Smooth muscle cell (in vitro differentiated cells): ENCODE results near the gene SPOP. TPM values are rescaled to one million over a fixed set of nuclear protein-coding genes. Genes with fewer than 3 reads are reported as not detected.

Experiments used
- DNase-seq: peaks from one replicate; lab custom pipeline; 2025; ENCODE audit not compliant: unreplicated experiment; lab: John Stamatoyannopoulos, UW
- H2AFZ ChIP-seq: fragments of 200-600 bp; sonication (generic); 2 replicates; pipeline ENCODE4 v1.6.0; 2016; ENCODE audit warnings: antibody characterized with exemption, low read depth, mild to moderate bottlenecking
- H3F3A ChIP-seq: fragments of 200-600 bp; sonication (generic); 2 replicates; pipeline ENCODE4 v1.6.0; 2017; ENCODE audit warnings: antibody characterized with exemption, low read depth
- H3K27ac ChIP-seq: fragments of 200-600 bp; sonication (generic); 2 replicates; pipeline ENCODE4 v1.5.1; 2016; ENCODE audit warnings: low read depth, mild to moderate bottlenecking
- H3K27me3 ChIP-seq: fragments of 200-600 bp; sonication (generic); 2 replicates; pipeline ENCODE4 v1.6.1; 2016; ENCODE audit warnings: low read depth, mild to moderate bottlenecking
- H3K36me3 ChIP-seq: fragments of 200-600 bp; sonication (generic); 2 replicates; pipeline ENCODE4 v1.5.1; 2016; ENCODE audit warnings: low read depth
- H3K4me1 ChIP-seq: fragments of 200-600 bp; sonication (generic); 2 replicates; pipeline ENCODE4 v1.5.1; 2016; ENCODE audit warnings: low read depth
- H3K4me2 ChIP-seq: fragments of 200-600 bp; sonication (generic); 2 replicates; pipeline ENCODE4 v1.6.0; 2016; ENCODE audit warnings: mild to moderate bottlenecking
- H3K4me3 ChIP-seq: fragments of 200-600 bp; sonication (generic); 2 replicates; pipeline ENCODE4 v1.5.1; 2016; ENCODE audit warnings: mild to moderate bottlenecking
- H3K79me2 ChIP-seq: fragments of 200-600 bp; sonication (generic); 2 replicates; pipeline ENCODE4 v1.6.0; 2016; ENCODE audit warnings: low read depth, mild to moderate bottlenecking
- H3K9ac ChIP-seq: fragments of 200-600 bp; sonication (generic); 2 replicates; pipeline ENCODE4 v1.6.0; 2016; ENCODE audit warnings: low read depth
- H3K9me3 ChIP-seq: fragments of 200-600 bp; sonication (generic); replicated peaks from 2 replicates; pipeline ENCODE4 v1.5.1; 2016; ENCODE audit warnings: low read depth
- H4K20me1 ChIP-seq: fragments of 200-600 bp; sonication (generic); 2 replicates; pipeline ENCODE4 v1.6.0; 2016; ENCODE audit warnings: low read depth
- WGBS: methylation state at CpG from one replicate; pipeline ENCODE4 v1.1.7; 2016; ENCODE audit warnings: low lambda C conversion rate; 5-methylcytosine and 5-hydroxymethylcytosine counted together
- polyA plus RNA-seq: library from polyadenylated mRNA; unstranded; fragments of >200 nt; fragmentation: Nextera tagmentation; extraction: Ambion mirVana; gene quantifications from 2 replicates; pipeline ENCODE4 v1.2.1, GENCODE V29; 2016
- total RNA-seq: library from RNA; depleted of rRNA; stranded (reverse); fragments of >200 nt; gene quantifications from 2 replicates; pipeline ENCODE4 v1.2.3, GENCODE V29; 2014
- TF ChIP-seq, protein P1 (sequence below): fragments of 200-600 bp; sonication (generic); IDR thresholded peaks from 2 replicates; pipeline ENCODE4 v1.5.1; 2017; ENCODE audit warnings: borderline replicate concordance, mild to moderate bottlenecking, antibody characterized with exemption; ENCODE audit not compliant: insufficient read depth, poor library complexity, severe bottlenecking

The SPOP gene
- total and polyA plus RNA-seq, 2 experiments from 2014 or later = 55.0 to 69.8 TPM

- Histone ChIP-seq H3K27me3 (no peaks in the 10 kb centered on the region), H3K4me3 (no peak overlapping the region), H3K4me2 (no peak overlapping the region), H3K79me2 (no peaks in the 10 kb centered on the region), H3F3A (no peaks in the 10 kb centered on the region), H3K36me3 (no peaks in the 10 kb centered on the region), H3K4me1 (no peaks in the 10 kb centered on the region), H4K20me1 (no peaks in the 10 kb centered on the region), H3K9me3 (no peaks in the 10 kb centered on the region), H3K9ac (no peak overlapping the region), H3K27ac (no peak overlapping the region), H2AFZ (no peak overlapping the region)
- TF ChIP-seq, protein P1, sequence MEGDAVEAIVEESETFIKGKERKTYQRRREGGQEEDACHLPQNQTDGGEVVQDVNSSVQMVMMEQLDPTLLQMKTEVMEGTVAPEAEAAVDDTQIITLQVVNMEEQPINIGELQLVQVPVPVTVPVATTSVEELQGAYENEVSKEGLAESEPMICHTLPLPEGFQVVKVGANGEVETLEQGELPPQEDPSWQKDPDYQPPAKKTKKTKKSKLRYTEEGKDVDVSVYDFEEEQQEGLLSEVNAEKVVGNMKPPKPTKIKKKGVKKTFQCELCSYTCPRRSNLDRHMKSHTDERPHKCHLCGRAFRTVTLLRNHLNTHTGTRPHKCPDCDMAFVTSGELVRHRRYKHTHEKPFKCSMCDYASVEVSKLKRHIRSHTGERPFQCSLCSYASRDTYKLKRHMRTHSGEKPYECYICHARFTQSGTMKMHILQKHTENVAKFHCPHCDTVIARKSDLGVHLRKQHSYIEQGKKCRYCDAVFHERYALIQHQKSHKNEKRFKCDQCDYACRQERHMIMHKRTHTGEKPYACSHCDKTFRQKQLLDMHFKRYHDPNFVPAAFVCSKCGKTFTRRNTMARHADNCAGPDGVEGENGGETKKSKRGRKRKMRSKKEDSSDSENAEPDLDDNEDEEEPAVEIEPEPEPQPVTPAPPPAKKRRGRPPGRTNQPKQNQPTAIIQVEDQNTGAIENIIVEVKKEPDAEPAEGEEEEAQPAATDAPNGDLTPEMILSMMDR = no peak
- DNase-seq = no peak
- WGBS = 99% methylated on average over 4 of the region's 4 CpGs
Observed at GRCh38 chr17:49590874-49591273, 87.0 kb downstream of the SPOP start.

GRCh38 chr17:49589577-49589927 lies 88.3 kb downstream of the SPOP start:
- Histone ChIP-seq H3K27ac (no peak overlapping the region), H3K79me2 (no peaks in the 10 kb centered on the region), H3F3A (no peaks in the 10 kb centered on the region), H3K9me3 (no peaks in the 10 kb centered on the region), H4K20me1 (no peaks in the 10 kb centered on the region), H3K36me3 (no peaks in the 10 kb centered on the region), H3K27me3 (no peaks in the 10 kb centered on the region), H3K9ac (no peak overlapping the region), H2AFZ (no peak overlapping the region), H3K4me2 (no peak overlapping the region), H3K4me3 (no peak overlapping the region), H3K4me1 (no peaks in the 10 kb centered on the region)
- WGBS = 92% methylated on average over 2 of the region's 2 CpGs
- TF ChIP-seq, protein P1 = no peak
- DNase-seq = no peak

- WGBS = 80% methylated on average over 8 of the region's 8 CpGs
- DNase-seq = no peak
Observed at GRCh38 chr17:49588726-49589576, 88.9 kb downstream of the SPOP start.

More at GRCh38 chr17:49588726-49589576, 88.9 kb downstream of the SPOP start:
- Histone ChIP-seq H3K36me3 (no peaks in the 10 kb centered on the region), H3K4me3 (no peak overlapping the region), H4K20me1 (no peaks in the 10 kb centered on the region), H3K9me3 (no peaks in the 10 kb centered on the region), H3K4me1 (no peaks in the 10 kb centered on the region), H2AFZ (no peak overlapping the region), H3K79me2 (no peaks in the 10 kb centered on the region), H3F3A (no peaks in the 10 kb centered on the region), H3K4me2 (no peak overlapping the region), H3K27me3 (no peaks in the 10 kb centered on the region), H3K9ac (no peak overlapping the region), H3K27ac (no peak overlapping the region)
- TF ChIP-seq, protein P1 = no peak
